NCI-H345 treated with DMSO at 0.1 percent for 48 hours (cell line): ENCODE data around the gene SIK3.

Source experiments
- DNase-seq: peaks from one replicate; lab custom pipeline; 2025; ENCODE audit not compliant: unreplicated experiment; lab: John Stamatoyannopoulos, UW

SIK3 gene

DNA sequence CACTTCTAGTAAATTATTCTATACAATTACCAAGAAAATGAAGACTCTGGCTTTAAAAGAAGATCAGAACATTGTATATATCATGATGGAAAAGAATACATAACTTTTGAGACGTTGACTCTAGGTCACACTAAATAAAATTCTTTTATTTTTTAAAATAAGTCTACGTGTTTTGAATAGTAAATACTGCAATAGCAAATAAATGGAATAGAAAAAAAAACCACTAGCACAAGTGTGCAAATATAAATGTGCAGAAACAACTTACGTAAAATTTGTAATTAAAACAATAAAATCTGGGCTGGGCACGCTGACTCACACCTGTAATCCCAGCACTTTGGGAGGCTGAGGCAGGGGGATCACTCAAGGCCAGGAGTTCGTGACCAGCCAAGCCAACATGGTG, 17.9 kb downstream of the SIK3 start:
- DNase-seq = no peak

DNA sequence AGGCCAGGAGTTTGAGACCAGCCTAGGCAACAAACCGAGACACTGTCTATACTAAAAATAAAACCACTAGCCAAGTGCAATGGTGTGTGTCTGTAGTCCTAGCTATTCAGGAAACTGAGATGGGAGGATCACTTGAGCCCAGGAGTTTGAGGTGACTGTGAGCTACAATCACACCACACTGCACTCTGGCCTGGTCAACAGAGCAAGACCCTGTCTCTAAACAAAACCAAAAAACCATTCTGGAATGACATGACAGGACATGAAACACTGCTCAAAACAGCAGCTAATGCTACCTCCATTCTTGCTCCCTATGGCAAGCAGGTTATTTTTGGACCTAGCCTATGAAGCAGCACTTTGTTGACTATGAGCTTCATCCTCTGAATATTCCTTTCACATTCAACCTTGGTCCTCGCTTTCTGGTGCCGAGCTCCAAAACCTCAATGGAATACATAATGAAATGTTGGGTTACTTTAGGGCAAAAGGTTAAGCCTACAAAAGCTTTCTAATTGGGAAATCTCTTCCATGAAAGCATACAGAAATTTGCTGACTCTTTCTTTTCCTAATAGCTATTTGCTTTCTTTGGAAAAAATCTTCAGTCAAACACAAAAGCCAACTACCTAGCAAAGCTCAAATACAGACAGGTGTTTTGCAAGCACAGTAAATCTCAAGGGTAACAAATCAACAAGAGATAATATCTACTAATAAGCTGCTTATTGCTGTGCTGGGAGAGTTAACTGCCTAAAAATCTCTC, 21.1 kb downstream of the SIK3 start:
- DNase-seq = no peak

DNA sequence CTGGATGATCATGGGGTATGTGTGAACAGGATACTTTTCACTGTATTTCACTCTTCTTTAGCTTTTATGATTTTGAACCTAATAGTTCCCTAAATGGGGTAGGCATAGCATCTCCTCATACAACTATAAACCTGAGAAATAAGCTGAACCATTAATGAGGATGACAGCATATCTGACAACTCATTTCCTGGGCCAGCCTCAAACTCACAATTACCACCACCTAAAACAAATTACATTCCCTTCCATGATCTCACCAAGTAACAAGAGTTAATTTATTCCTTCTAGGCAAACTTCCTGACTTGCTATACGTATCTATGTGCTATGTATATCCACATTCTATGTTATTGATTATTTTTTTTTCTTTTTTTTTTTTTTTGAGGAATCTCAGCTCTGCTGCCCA, 23.0 kb downstream of the SIK3 start:
- no peak for DNase-seq

DNA sequence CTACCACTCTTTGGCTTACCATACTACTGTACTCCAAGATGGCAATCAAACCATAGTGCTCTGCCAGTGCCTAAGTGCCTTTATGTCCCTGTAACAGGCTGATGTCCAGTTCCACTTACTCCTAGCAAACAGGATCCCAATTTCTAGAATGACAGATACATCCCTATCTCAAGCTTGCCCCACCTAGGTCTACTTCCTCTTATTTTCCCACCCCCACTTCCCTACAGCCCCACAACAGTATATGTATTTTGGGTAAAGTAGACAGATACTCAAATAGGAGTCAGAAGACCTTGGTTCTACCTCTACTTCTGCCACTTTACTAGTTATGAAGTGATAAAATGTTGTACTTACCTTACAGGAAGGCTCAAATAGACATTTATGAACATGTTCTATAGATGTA, 24.1 kb downstream of the SIK3 start:
- no peak for DNase-seq

DNA sequence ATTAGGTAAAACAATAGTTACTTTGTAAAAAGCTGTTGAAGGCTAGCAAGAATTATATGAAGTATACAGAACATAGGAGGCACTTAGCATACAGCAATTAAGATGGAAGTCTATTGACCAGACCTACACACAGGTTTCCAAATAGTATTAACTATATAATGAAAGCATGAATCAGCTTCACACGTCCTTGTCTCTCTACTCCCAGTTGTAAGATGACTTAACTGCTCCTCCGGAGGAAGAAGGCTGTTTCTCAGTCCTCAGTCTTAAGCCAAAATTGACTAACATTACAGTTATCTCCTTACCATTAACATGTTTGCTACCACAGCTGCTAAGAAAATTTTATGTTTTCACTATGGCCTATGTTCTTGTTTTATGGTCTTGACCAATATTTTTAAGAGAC, 24.7 kb downstream of the SIK3 start:
- no peak for DNase-seq

DNA sequence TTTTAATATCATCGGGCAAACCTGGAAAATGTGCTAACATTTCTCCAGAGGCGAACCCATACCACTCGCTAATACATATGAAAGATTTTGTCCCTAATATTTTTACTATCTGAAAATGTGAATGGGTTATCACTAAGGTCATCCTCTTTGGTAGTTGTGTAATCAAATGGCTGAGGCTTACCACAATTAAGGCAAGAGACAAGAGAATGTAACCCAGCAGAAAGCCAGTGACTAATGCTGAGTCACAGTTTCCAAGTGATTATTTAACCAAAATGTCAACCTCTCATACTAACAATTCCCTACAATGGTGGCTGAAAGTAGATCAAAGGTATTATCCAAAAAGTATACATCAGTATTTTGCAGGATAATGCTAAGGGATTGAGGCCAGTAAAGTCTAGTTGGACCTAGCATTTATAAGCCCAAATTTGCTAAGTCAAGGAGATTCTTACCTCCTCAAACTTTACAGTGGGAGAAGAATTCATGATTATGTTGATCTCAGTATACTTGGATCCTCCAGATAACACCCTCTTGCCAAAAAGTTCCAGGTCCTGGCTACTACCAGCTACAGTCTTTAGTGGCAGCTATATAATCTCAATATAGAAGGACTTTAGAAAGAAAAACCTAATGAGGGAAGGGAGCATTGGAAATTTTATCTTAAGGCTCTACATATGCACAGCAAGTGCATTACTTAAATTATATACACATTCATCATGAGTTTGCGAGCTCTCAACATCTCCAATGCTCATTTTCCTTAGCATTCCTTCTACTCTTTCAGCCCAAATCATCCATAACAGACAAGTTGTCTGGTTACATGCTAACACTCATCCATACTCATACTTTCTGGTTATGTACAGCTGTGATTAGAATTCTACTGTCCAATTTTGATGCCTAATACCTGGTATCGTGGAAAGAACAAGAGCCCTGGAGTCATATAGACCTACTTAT, 25.4 kb downstream of the SIK3 start:
- DNase-seq = no peak

DNA sequence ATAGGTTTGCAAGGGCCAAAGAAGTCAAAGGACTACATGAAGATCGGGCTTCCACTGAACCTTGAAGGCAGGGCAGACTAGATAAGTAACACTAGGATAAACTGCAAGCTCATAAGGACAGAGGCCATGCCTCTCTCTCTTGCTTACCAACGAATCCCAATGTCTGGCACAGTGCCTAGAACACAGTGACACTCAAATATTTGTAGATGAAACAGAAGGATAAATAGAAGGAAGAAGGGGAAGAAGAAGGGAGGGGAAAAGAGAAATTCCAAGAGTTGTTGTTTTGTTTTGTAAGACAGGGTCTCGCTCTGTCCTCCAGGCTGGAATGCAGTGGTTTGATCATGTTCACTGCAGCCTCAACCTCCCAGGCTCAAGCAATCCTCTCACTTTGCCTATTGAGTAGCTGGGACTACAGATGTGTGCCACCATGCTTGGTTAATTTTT, 26.9 kb downstream of the SIK3 start:
- DNase-seq = no peak

DNA sequence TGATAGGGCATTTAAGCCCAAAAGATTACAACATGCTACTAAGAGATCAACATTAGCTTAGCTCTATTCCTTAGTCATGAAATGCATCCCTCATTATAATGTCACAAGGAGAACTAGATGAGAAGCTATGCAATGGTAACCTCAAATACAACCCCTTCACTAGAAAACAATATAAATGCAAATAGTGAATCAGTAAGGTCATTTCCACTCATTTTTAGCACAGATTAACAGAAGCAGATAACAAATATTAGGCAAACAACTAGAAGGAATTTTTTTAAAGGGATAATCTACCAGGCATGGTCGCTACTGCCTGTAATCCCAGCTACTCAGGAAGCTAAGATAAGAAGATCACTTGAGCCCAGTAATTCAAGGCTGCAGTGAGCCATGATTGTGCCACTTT, 28.2 kb downstream of the SIK3 start:
- DNase-seq = no peak

DNA sequence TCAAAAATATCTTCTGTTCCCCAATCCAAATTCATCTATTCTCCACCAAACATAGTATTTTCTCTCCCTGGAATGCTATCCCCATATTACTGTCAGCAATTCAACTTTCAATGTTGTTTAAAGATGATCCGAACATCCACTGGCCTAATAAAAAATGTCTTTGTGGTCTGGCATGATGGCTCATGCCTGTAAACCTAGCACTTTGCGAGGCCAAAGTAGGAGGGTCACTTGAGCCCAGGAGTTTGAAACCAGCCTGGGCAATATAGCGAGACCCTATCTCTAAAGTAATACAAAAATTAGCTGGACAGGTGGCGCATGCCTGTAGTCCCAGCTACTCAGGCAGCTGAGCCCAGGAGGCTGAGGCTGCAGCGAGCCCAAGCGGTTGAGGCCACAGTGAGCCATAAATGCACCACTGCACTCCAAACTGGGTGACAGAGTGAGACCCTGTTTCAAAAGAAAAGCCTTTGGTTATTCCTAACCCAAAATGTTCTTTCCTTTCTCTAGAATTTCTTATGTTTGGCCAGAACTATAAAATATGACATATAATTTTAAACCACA, 29.8 kb downstream of the SIK3 start:
- DNase-seq = no peak

DNA sequence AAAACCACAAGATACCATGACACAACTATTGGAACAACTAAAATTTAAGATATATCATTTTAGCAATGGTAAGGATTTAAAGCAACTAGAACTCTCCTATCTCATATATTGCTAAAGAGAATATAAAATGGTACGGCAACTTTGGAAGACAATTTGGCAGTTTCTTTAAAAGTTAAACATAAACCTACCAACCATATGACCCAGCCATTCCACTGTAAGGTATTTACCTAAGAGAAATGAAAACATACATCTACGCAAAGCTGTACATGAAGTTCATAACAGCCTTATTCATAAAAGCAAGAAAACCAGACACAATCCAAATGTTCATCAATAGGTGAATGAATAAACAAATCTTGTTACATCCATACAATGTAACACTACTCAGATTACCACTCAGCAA, 31.3 kb downstream of the SIK3 start:
- DNase-seq = no peak

DNA sequence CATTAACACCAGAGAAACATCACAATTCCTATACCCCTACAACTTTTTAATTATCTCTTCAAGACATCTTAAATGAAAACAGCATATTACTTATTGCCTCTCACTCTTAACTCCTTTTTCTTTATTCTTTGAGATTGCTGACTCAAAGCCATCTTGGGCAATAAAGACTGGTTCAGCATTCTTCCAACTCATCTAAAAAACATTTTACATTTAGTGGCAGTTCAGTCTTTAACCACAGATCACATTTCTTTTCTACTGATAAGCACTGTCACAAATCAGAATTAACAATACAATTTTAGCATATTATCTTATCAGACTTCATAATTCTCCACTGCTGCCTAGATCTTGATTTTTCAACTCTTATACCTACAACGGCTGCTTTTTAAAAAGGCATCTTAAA, 34.0 kb downstream of the SIK3 start:
- DNase-seq = no peak

DNA sequence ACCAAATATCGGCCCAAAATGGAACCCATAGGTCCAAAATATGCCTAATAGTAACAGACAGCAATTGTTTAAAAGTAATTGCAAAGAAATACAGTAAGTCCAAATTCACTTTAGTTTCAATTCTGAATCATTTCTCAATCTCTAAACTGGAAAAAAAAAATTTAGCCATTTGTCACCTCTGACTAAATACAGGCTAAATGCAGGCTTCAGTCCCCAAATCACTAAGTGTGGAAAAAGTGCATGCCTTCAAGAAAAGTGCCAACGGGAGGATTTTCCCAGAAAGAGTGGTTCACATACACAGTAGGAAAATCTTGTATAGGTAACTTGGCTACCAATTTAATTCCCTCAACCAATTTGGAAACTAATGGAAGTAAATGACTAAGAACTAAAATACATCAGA, 35.7 kb downstream of the SIK3 start:
- no peak for DNase-seq

DNA sequence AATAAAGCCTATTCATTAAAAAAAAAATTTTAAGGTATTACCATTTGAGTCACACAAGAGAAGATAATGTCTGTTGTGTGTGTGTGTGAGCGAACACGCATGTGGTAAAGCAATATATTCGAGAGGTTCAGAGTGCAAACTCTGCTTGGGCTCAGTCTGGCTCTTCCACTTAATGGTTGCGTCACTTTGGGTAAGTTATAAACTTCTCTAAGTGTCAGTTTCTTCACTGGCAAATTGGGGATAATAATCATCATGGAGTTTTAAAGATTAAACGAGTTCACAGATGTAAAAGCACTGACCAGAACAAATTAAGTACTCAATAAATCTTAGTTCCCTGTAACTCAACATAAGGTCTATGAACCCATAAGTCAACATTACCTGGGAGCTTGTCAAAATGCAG, 37.0 kb downstream of the SIK3 start:
- no peak for DNase-seq

DNA sequence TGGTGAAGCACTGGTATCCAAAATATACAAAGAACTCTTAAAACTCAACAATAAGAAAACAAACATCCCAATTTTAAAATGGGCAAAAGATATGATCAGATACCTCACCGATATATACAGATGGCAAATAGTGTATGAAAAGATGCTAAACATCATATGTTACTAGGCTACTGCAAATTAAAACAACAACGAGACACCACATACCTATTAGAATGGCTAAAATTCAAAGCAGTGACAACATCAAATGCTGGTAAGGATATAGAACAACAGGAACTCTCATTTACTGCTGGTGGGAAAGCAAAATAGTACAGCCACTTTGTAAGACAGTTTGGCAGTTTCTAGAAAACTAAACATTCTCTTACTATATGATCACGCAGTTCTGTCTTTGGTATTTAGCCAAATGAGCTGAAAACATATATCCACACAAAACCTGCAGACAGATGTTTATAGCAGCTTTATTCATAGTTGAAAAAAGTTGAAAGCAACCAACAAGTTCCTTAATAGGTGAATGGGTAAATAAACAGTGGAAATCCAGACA, 38.5 kb downstream of the SIK3 start:
- DNase-seq = no peak

DNA sequence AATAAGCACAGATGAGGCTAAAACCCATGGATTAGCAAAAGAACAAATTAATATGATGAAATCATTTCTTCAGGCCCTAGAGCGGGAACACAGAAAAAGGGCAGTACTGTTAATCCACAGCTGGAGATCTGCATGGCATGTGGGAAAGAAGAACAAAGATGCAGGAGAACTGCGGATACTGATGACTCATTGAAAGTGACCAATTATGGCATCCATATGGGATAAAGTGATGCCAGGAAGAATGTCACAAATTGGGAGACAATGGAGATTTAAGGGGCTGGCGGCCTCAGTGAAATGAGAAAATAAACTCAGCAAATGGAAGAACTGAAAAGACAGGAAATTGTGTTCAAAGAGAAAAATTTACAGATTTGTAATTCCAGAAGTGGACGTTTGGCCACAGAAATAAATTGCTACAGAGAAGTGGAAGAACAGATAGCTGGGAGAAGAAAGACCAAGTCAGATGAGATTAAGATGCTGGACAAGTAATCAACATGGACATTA, 39.4 kb downstream of the SIK3 start:
- DNase-seq = no peak

DNA sequence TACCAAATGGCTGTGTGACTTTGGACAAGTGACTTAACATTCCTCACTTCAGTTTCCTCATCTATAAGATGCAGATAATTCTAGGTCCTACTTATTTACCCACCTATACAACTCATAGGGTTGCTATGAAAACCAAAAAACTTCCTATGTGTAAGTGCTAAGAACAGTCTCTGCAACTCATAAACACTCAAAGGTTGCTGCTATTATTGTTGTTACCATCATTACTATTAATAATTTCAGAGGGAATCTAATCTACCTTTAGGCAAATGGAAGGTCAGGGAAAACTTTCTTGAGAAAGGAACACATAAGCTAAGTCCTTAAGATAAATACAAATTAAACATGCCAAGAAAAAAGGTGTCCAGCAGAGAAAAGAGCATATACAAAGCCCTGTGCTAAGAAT, 40.5 kb downstream of the SIK3 start:
- no peak for DNase-seq

DNA sequence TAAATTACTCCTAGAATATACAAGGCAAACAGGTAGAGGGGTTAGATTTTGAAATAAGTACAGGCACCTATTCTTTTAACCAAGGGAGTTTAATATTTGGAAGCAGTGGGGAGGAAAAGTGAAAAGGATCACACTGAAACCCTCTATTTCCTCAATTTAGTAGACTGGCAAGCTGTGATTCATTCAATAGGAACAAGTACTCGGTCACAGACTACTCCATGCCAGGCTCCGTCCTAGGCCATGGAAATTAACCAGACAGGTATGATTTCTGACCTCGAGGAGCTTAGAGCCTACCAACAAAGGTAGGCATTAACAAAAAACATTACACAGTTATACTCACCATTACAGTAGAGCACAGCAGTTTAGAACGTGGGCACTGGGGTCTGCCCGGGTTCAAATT, 40.9 kb downstream of the SIK3 start:
- no peak for DNase-seq

DNA sequence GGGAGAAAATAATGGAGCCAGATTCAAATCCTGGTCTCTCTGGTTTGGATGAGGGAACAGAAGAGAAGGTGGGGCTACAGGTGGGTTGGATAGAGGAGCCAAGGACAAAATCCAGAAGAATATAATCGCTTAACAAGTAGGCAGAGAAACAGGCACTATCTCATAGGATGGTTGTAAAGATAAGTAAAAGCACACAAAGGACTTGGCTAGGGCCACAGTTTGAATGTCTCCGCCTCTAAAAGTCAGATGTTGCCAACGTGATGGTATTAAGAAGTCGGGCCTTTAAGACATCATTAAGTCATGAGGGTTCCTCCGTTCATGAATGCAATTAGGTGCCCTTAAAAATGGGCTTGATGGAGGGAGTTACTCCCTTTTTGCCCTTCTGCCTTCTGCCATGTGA, 42.8 kb downstream of the SIK3 start:
- DNase-seq = no peak

DNA sequence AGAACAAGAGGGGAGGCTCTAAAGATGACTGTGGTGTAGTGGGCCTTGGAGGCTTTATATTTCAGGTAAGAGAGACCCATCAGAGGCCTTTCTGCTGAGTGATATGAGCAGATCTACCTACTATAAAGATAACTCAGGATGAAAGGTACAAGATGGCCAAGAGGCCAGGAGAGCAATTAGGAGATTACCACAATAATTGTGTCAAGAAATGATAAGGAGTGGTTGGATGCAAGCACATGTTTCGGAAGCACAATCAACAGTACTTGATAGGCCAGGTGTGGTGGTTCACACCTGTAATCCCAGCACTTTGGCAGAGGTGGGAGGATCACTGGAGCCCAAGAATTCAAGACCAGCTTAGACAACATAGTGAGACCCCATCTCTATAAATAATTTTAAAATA, 43.8 kb downstream of the SIK3 start:
- no peak for DNase-seq

DNA sequence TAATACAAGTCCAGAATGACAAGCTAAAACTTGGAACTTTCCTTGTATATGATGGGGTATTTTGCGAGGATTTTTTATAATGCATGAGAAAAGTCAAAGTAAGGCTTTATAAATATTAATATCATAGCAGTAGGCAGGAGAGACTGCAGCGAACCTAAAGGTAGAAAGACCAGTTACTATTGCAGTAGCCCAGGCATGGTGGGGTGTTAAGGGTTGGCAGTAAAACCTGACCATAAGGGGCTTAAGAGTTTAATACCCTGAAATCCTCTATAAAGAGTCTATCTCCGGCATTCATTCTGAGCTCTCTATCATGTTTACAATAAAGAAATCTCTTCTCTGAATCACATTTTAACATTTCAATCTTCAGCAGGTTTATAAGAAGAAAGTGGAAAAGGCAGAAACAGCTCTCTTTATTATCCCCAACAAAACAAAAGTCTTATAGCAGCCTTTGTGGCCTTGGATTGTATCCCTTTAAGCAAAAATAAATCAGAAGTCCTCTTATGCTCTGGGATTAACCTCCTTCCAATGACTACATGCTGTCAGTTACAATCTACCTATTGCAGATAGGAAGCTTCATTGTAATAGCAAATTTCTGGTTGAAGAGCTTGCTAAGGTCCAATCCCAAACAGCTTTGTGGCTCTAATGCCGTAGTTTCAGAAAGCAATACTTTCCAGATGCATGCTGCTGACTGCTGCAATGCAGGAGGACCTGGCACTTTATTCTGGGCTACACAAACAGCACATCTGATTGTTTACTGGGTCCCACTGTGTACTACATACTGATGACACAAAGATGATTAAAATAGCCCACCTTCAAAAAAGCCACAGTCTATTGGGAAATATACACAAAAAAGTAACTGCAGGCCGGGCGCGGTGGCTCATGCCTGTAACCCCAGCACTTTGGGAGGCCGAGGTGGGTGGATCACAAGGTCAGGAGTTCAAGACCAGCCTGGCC, 45.8 kb downstream of the SIK3 start:
- DNase-seq = no peak
